ENCODE data around the gene XYLT1.

Gene XYLT1

DNA sequence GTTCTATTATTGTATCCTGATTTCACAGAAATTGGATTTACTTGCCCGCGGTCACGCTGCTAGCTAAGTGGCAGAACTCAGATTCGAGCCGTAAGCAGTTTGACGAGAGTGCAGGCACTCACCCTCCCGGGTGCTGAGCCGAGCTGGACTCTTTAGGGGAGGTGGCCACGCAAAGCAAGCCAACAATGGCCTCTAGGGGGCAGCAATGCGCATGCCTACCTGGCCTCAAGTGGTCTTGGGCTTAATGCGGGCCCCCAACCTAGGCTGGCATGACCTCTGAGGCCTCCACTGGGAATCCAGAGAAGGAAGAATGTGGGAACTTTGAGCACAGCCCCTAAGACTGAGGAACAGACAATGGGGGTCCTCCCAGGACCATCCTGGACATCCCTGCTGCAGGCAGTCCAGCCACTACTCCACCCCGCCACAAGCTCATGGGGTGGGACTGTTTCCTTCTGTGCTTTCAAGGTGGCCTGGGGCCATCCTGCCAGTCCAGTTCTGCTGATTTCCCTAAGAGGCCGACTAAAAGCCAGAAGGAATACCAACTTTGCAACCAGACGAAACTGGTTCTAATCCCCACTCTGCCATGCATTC is 276.5 kb downstream of the XYLT1 start:
- DNase-seq (ENCODE audit: low spot score) (no peak), ATAC-seq (ENCODE audit: low read depth) (no peak)
- no peaks in the 10 kb centered on the region for H3K4me1 ChIP-seq (ENCODE audit: insufficient read depth, poor library complexity, severe bottlenecking)
- H3K27ac ChIP-seq (ENCODE audit: poor library complexity, severe bottlenecking) = no peak overlapping the region
- no peaks in the 10 kb centered on the region for H3K27me3 ChIP-seq (ENCODE audit: insufficient read depth, poor library complexity, severe bottlenecking)
- H3K9me3 ChIP-seq (ENCODE audit: severe bottlenecking) = no peaks in the 10 kb centered on the region
- no peak overlapping the region for H3K4me3 ChIP-seq (ENCODE audit: severe bottlenecking)
- TF ChIP-seq, protein P1, sequence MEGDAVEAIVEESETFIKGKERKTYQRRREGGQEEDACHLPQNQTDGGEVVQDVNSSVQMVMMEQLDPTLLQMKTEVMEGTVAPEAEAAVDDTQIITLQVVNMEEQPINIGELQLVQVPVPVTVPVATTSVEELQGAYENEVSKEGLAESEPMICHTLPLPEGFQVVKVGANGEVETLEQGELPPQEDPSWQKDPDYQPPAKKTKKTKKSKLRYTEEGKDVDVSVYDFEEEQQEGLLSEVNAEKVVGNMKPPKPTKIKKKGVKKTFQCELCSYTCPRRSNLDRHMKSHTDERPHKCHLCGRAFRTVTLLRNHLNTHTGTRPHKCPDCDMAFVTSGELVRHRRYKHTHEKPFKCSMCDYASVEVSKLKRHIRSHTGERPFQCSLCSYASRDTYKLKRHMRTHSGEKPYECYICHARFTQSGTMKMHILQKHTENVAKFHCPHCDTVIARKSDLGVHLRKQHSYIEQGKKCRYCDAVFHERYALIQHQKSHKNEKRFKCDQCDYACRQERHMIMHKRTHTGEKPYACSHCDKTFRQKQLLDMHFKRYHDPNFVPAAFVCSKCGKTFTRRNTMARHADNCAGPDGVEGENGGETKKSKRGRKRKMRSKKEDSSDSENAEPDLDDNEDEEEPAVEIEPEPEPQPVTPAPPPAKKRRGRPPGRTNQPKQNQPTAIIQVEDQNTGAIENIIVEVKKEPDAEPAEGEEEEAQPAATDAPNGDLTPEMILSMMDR (IDR thresholded peaks at IDR 0.05; ENCODE audit: poor library complexity, severe bottlenecking) = peak; percentile 58
- H3K36me3 ChIP-seq (ENCODE audit: low read depth) = no peaks in the 10 kb centered on the region

DNA sequence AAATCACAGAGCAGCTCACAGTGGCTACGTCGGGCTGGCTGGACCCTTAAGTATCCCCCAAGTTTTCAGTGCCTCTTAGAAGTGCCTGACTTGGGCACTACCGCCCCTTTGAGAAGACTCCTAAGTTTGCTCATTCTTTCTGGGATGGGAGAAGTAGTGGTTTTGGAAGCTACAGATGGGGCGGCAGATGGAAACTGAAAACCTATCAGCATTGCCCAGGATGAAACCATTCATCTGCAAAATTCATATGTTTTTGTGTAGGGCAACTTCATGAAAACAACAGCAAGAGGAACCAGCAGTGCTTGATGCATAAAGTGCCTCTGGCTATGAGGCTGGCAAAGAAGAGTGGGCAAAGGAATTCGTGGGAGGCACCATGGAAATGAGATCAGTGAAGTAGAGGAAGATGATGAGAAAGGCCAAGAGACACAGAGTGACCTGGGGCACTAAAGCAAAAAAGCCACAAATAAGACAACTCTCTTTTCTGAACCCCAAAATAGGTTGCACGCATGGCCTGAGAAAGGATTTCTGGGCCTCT is 277.1 kb downstream of the XYLT1 start:
- DNase-seq (ENCODE audit: low spot score) (no peak), ATAC-seq (ENCODE audit: low read depth) (no peak)
- Histone ChIP-seq H3K4me1 (ENCODE audit: insufficient read depth, poor library complexity, severe bottlenecking) (no peaks in the 10 kb centered on the region), H3K9me3 (ENCODE audit: severe bottlenecking) (no peaks in the 10 kb centered on the region), H3K36me3 (ENCODE audit: low read depth) (no peaks in the 10 kb centered on the region), H3K27ac (ENCODE audit: poor library complexity, severe bottlenecking) (no peak overlapping the region), H3K4me3 (ENCODE audit: severe bottlenecking) (no peak overlapping the region), H3K27me3 (ENCODE audit: insufficient read depth, poor library complexity, severe bottlenecking) (no peaks in the 10 kb centered on the region)
- TF ChIP-seq, protein P1 (IDR thresholded peaks at IDR 0.05; ENCODE audit: poor library complexity, severe bottlenecking) = no peak

DNA sequence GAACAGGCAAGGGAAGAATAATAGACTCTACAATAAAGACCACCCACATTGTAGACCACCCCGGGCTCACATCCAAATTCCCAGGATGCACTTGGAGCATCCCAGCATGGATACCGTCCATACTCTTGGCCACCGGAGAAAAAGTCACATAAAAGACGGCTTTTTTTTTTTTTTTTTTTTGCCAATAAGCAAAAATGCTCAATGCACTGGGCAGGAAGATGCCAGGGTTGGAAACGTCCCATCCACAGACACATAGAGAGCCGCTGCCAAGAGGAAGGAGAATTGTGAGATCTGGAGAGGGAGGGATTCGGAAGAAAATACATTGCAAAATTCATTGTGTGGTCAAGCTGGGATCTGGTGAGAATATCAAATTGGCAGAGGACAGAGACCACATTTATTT is 286.7 kb downstream of the XYLT1 start:
- no peak for DNase-seq (ENCODE audit: low spot score)
- Histone ChIP-seq H3K27me3 (ENCODE audit: insufficient read depth, poor library complexity, severe bottlenecking) (no peaks in the 10 kb centered on the region), H3K4me1 (ENCODE audit: insufficient read depth, poor library complexity, severe bottlenecking) (peaks cover 3% of the 10 kb centered on the region), H3K4me3 (ENCODE audit: severe bottlenecking) (no peak overlapping the region), H3K27ac (ENCODE audit: poor library complexity, severe bottlenecking) (no peak overlapping the region), H3K36me3 (ENCODE audit: low read depth) (no peaks in the 10 kb centered on the region), H3K9me3 (ENCODE audit: severe bottlenecking) (no peaks in the 10 kb centered on the region)
- TF ChIP-seq, protein P1 (IDR thresholded peaks at IDR 0.05; ENCODE audit: poor library complexity, severe bottlenecking) = no peak
- ATAC-seq (ENCODE audit: low read depth) = no peak

DNA sequence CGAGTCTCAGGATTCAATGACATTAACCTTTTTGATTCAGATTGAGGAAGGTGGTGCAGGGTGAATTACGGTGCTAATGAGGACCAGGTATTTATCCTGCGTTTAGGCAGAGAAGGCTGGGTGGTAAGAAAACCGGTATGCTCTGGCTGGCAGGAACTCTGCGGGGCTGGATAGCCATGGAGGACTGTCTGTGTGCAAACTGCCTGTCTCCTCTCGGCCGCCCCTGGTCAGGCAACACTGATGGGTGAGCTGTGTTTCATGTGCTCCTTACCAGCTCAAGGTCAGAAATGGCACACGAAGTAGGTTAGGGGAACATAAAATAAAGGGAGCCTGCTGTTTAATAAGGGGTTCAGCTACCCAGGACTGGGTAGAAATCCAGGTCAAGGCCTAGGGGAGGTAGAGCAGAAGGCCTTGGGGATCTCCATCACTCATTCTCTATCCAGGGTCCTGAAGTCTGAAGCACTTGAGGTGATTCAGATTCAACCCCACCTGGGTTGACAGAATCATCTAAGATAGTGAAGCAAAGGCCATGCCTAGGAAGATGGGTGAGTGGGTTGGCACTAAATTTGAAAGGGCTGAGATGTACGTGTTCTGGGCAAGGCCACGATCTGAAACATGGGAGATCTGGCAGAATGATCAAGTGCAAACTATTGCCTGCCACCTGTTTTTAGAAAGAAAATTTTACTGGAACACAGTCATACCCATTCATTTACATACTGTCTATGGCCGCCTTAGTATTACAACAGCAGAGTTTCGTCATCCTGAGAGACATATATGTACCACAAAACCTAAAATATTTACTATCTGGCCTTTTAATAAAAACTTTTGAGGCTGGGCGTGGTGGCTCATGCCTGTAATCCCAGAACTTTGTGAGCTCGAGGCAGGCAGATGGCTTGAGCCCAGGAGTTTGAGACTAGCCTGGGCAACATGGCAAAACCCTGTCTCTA is 292.5 kb downstream of the XYLT1 start:
- no peaks in the 10 kb centered on the region for H3K36me3 ChIP-seq (ENCODE audit: low read depth)
- no peak overlapping the region for H3K4me3 ChIP-seq (ENCODE audit: severe bottlenecking)
- H3K9me3 ChIP-seq (ENCODE audit: severe bottlenecking) = no peaks in the 10 kb centered on the region
- H3K4me1 ChIP-seq (ENCODE audit: insufficient read depth, poor library complexity, severe bottlenecking) = peaks cover 30% of the 10 kb centered on the region
- ATAC-seq (ENCODE audit: low read depth) (peak; percentile 63), DNase-seq (ENCODE audit: low spot score) (no peak)
- peak overlapping the region; percentile 82 for H3K27ac ChIP-seq (ENCODE audit: poor library complexity, severe bottlenecking)
- TF ChIP-seq, protein P1 (IDR thresholded peaks at IDR 0.05; ENCODE audit: poor library complexity, severe bottlenecking) = no peak
- H3K27me3 ChIP-seq (ENCODE audit: insufficient read depth, poor library complexity, severe bottlenecking) = no peaks in the 10 kb centered on the region
